Nephron progenitor cell (in vitro differentiated cells): ENCODE results near the gene NEK8.
A peak's percentile ranks its signal among the peaks of the same experiment; 100 is the strongest.
"Not testable (repeated sequence)": the region's sequence is repeated elsewhere in the genome, so short reads cannot be mapped to it uniquely, and the experiment has no call there.

Experiments used
- DNase-seq: peaks from one replicate; pipeline ENCODE4 v3.0.0; 2021
- H3K27ac Mint-ChIP-seq: 2 replicates; pipeline ENCODE4 v1.8.0; 2021; ENCODE audit warnings: mild to moderate bottlenecking, moderate library complexity, mixed read lengths
- H3K27me3 Mint-ChIP-seq: 2 replicates; pipeline ENCODE4 v1.8.0; 2021; ENCODE audit warnings: mild to moderate bottlenecking, low read depth, mixed read lengths; ENCODE audit not compliant: poor library complexity
- H3K36me3 Mint-ChIP-seq: 2 replicates; pipeline ENCODE4 v1.8.0; 2021; ENCODE audit warnings: low read depth, mixed read lengths
- H3K4me1 Mint-ChIP-seq: 2 replicates; pipeline ENCODE4 v1.8.0; 2021; ENCODE audit warnings: mixed read lengths
- H3K4me3 Mint-ChIP-seq: 2 replicates; pipeline ENCODE4 v1.8.0; 2021; ENCODE audit warnings: mild to moderate bottlenecking, moderate library complexity, mixed read lengths
- H3K9me3 Mint-ChIP-seq: 2 replicates; pipeline ENCODE4 v1.8.0; 2021; ENCODE audit warnings: mild to moderate bottlenecking, moderate library complexity, mixed read lengths
- CTCF ChIP-seq: fragments of 200-600 bp; sonication (generic); IDR thresholded peaks from 2 replicates; pipeline ENCODE4 v1.5.0; 2021; ENCODE audit warnings: antibody characterized with exemption

Gene NEK8

GRCh38 chr17:28774206-28774605 is 45.6 kb downstream of the NEK8 start:
- Mint-ChIP-seq H3K4me3 (no peak overlapping the region), H3K36me3 (peaks cover 42% of the 10 kb centered on the region), H3K4me1 (peaks cover 24% of the 10 kb centered on the region), H3K27me3 (no peaks in the 10 kb centered on the region), H3K9me3 (no peaks in the 10 kb centered on the region), H3K27ac (peak overlapping the region; percentile 97)
- no peak for TF ChIP-seq CTCF
- DNase-seq, result no peak

- Mint-ChIP-seq H3K27me3 (no peaks in the 10 kb centered on the region), H3K9me3 (no peaks in the 10 kb centered on the region), H3K4me1 (peaks cover 16% of the 10 kb centered on the region), H3K36me3 (peaks cover 47% of the 10 kb centered on the region), H3K27ac (peak overlapping the region; percentile 5), H3K4me3 (no peak overlapping the region)
- TF ChIP-seq CTCF, result no peak
- DNase-seq, result no peak
Measured at GRCh38 chr17:28777178-28777577, 48.6 kb downstream of the NEK8 start.

GRCh38 chr17:28779601-28780000 is 51.0 kb downstream of the NEK8 start:
- H3K9me3 Mint-ChIP-seq, H3K27ac Mint-ChIP-seq, H3K4me1 Mint-ChIP-seq, H3K27me3 Mint-ChIP-seq, DNase-seq, H3K4me3 Mint-ChIP-seq: not testable (repeated sequence)
- H3K36me3 Mint-ChIP-seq, result peaks cover 32% of the 10 kb centered on the region

GRCh38 chr17:28783161-28783560 is 54.6 kb downstream of the NEK8 start:
- H3K9me3 Mint-ChIP-seq, result no peaks in the 10 kb centered on the region
- TF ChIP-seq CTCF, result no peak
- peak overlapping the region; percentile 22 for H3K27ac Mint-ChIP-seq
- no peak for DNase-seq
- H3K27me3 Mint-ChIP-seq, result peaks cover 3% of the 10 kb centered on the region
- peaks cover 39% of the 10 kb centered on the region for H3K36me3 Mint-ChIP-seq
- H3K4me1 Mint-ChIP-seq, result peaks cover 5% of the 10 kb centered on the region
- no peak overlapping the region for H3K4me3 Mint-ChIP-seq

GRCh38 chr17:28788100-28788499 is 59.5 kb downstream of the NEK8 start:
- Mint-ChIP-seq H3K27ac (no peak overlapping the region), H3K4me1 (peaks cover 3% of the 10 kb centered on the region), H3K36me3 (peaks cover 30% of the 10 kb centered on the region), H3K27me3 (peaks cover 3% of the 10 kb centered on the region), H3K9me3 (no peaks in the 10 kb centered on the region), H3K4me3 (no peak overlapping the region)
- DNase-seq, result no peak
- TF ChIP-seq CTCF, result no peak
